HG03039 (cell line): ENCODE results near the gene ZNF232.
"Not testable (repeated sequence)": the region's sequence is repeated elsewhere in the genome, so short reads cannot be mapped to it uniquely, and the experiment has no call there.

ENCODE experiments used
- ATAC-seq: cut with Tn5 transposase; IDR thresholded peaks from one replicate; pipeline ENCODE4 v1.9.1; 2021; ENCODE audit warnings: mild to moderate bottlenecking, moderate library complexity; ENCODE audit not compliant: unreplicated experiment

Gene ZNF232

GRCh38 chr17:5099271-5099670 is 12.4 kb downstream of the ZNF232 start:
- ATAC-seq, result no peak

GRCh38 chr17:5097101-5097834 is 14.4 kb downstream of the ZNF232 start:
- ATAC-seq, result no peak

DNA sequence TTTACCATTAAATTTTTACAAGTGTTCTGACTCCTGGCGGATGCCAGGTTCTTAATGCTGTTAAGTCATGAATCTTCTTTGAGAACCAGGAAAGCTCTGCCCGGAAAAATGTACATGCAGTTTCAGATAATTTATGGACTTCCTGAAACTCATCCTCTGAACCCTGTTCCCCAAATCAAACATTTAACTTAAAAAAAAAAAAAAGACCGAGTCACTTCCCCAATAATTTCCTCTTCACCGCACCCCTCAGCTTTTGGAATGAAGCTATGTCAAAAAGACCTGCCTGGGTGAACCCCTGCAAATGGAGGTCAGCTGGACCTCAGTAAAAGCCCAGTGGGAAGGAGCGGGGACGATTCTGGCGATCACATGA is 15.0 kb downstream of the ZNF232 start:
- no peak for ATAC-seq

DNA sequence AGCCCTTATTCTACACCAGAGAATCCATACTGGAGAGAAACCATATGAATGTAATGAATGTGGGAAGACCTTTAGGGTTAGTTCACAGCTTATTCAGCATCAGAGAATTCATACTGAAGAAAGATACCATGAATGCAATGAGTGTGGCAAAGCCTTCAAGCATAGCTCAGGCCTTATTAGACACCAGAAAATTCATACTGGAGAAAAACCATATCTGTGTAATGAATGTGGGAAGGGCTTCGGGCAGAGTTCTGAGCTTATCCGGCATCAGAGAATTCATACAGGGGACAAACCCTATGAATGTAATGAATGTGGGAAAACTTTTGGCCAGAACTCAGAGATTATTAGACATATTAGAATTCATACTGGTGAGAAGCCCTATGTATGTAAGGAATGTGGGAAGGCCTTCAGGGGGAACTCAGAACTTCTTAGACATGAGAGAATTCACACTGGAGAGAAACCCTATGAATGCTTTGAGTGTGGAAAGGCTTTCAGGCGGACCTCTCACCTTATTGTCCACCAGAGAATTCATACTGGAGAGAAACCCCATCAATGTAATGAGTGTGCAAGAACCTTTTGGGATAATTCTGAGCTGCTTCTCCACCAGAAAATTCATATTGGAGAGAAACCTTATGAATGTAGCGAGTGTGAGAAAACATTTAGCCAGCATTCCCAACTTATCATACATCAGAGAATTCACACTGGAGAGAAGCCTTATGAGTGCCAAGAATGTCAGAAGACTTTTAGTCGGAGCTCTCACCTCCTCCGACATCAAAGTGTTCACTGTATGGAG is 19.3 kb downstream of the ZNF232 start:
- no peak for ATAC-seq

GRCh38 chr17:5080591-5080990 is 31.1 kb downstream of the ZNF232 start:
- ATAC-seq, result no peak

GRCh38 chr17:5078106-5079028 is 33.3 kb downstream of the ZNF232 start, which contains the start of gene ZFP3:
TSS of gene ZFP3 (plus strand) at chr17:5078467. CDS start at chr17:5091505, 13,038 bp downstream.
- ATAC-seq, result peak; percentile 78

GRCh38 chr17:5077781-5078105 is 33.9 kb downstream of the ZNF232 start:
- peak; percentile 12 for ATAC-seq

DNA sequence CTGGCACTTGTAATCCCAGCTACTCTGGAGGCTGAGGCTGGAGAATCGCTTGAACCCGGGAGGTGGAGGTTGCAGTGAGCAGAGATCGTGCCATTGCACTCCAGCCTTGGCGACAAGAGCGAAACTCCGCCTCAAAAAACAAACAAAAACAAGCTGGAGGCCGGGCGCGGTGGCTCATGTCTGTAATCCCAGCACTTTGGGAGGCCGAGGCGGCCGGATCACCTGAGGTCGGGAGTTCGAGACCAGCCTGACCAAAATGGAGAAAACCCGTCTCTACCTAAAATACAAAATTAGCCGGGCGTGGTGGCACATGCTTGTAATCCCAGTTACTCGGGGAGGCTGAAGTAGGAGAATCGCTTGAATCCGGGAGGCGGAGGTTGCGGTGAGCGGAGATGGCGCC is 34.4 kb downstream of the ZNF232 start:
- not testable (repeated sequence) for ATAC-seq

GRCh38 chr17:5075472-5075871 is 36.2 kb downstream of the ZNF232 start:
- ATAC-seq, result not testable (repeated sequence)

- ATAC-seq, result no peak
These were observed 42.0 kb downstream of the ZNF232 start for GRCh38 chr17:5069724-5070123.

- no peak for ATAC-seq
These were observed 43.4 kb downstream of the ZNF232 start for GRCh38 chr17:5068236-5068635.

GRCh38 chr17:5065227-5065744 is 46.4 kb downstream of the ZNF232 start:
- ATAC-seq, result no peak
